GM21723 (cell line): ENCODE measurements around the gene PNPLA6.
"Not testable (repeated sequence)": the region's sequence is repeated elsewhere in the genome, so short reads cannot be mapped to it uniquely, and the experiment has no call there.

Experiments used
- ATAC-seq: cut with Tn5 transposase; IDR thresholded peaks from one replicate; pipeline ENCODE4 v1.9.1; 2021; ENCODE audit warnings: mild to moderate bottlenecking, moderate library complexity; ENCODE audit not compliant: unreplicated experiment

Gene PNPLA6

GRCh38 chr19:7550987-7551761, 15.7 kb downstream of the PNPLA6 start:
- ATAC-seq = no peak

GRCh38 chr19:7552781-7553180, 17.3 kb downstream of the PNPLA6 start:
- ATAC-seq = no peak

GRCh38 chr19:7554565-7554964, 19.0 kb downstream of the PNPLA6 start:
- no peak for ATAC-seq

GRCh38 chr19:7554990-7555864, 19.7 kb downstream of the PNPLA6 start:
- ATAC-seq = no peak

- ATAC-seq = no peak
Measured at GRCh38 chr19:7556696-7557315, 21.3 kb downstream of the PNPLA6 start.

GRCh38 chr19:7558667-7559066, 23.1 kb downstream of the PNPLA6 start:
- ATAC-seq = no peak

GRCh38 chr19:7559102-7559501, 23.6 kb downstream of the PNPLA6 start:
- ATAC-seq = no peak

- ATAC-seq = no peak
Measured at GRCh38 chr19:7560255-7560654, 24.7 kb downstream of the PNPLA6 start.

- no peak for ATAC-seq
Measured at GRCh38 chr19:7561325-7561724, 25.8 kb downstream of the PNPLA6 start.

GRCh38 chr19:7562646-7563393, 27.3 kb downstream of the PNPLA6 start:
- ATAC-seq = no peak

- ATAC-seq = no peak
Measured at GRCh38 chr19:7564866-7565265, 29.3 kb downstream of the PNPLA6 start.

- ATAC-seq = no peak
Measured at GRCh38 chr19:7565332-7565731, 29.8 kb downstream of the PNPLA6 start.

GRCh38 chr19:7570761-7571160, 35.2 kb downstream of the PNPLA6 start:
- no peak for ATAC-seq

- no peak for ATAC-seq
Measured at GRCh38 chr19:7575434-7576040, 40.0 kb downstream of the PNPLA6 start.

- ATAC-seq = not testable (repeated sequence)
Measured at GRCh38 chr19:7577422-7577821, 41.9 kb downstream of the PNPLA6 start.

- ATAC-seq = no peak
Measured at GRCh38 chr19:7578127-7578526, 42.6 kb downstream of the PNPLA6 start.

- no peak for ATAC-seq
Measured at GRCh38 chr19:7579182-7579581, 43.7 kb downstream of the PNPLA6 start.

GRCh38 chr19:7582446-7582845, 46.9 kb downstream of the PNPLA6 start:
- no peak for ATAC-seq

GRCh38 chr19:7589822-7590221, 54.3 kb downstream of the PNPLA6 start:
- no peak for ATAC-seq

- ATAC-seq = no peak
Measured at GRCh38 chr19:7590256-7590655, 54.7 kb downstream of the PNPLA6 start.
